B cell (primary cell): ENCODE measurements around the gene TCF12. TPM values are rescaled to one million over a fixed set of nuclear protein-coding genes. Genes with fewer than 3 reads are reported as not detected.

Experiments
- ATAC-seq: fragments of 200-7000 bp; cut with Tn5 transposase; one replicate; pipeline ENCODE4 v1.10.0; 2021; ENCODE audit warnings: low read depth, mild to moderate bottlenecking, moderate number of reproducible peaks, moderate library complexity
- CTCF ChIA-PET: fragments of 350-600 bp; sonication (Branson Sonifier 250); formaldehyde crosslinking; loops from one replicate; lab custom pipeline; 2021; ENCODE audit warnings: antibody characterized with exemption, inconsistent platforms; lab: Charles Lee
- POLR2A ChIA-PET: fragments of 350-600 bp; sonication (Branson Sonifier 250); formaldehyde crosslinking; loops from one replicate; lab custom pipeline; 2021; ENCODE audit warnings: antibody characterized with exemption; lab: Charles Lee
- DNase-seq: peaks from one replicate; pipeline ENCODE4 v3.0.0; 2013
- H2AFZ ChIP-seq: 2 replicates; pipeline ENCODE4 v1.6.1; 2012; ENCODE audit warnings: mild to moderate bottlenecking, low read depth, low read length; ENCODE audit not compliant: insufficient read depth, poor library complexity, severe bottlenecking
- H3K27ac ChIP-seq, 2 donors: 1 replicate in 1 of 2; 2 replicates in 1 of 2; pipeline ENCODE4 v1.5.1; 2012 to 2013; ENCODE audit warnings: low read length in 2 of 2, mild to moderate bottlenecking in 2 of 2, moderate library complexity in 1 of 2
- H3K27me3 ChIP-seq, 4 experiments: fragments of 200-600 bp in 1 of 4; sonication (generic) in 1 of 4; replicated peaks in 1 of 4; 1 replicate in 2 of 4; 2 replicates in 2 of 4; pipeline versions ENCODE4 v1.6.1 to v1.7.0; 2013 to 2016; ENCODE audit warnings: low read length in 3 of 4, mild to moderate bottlenecking in 2 of 4, mixed read lengths in 1 of 4, moderate library complexity in 1 of 4; ENCODE audit not compliant: insufficient read depth in 4 of 4, control insufficient read depth in 3 of 4; ENCODE audit errors: control extremely low read depth in 1 of 4
- H3K36me3 ChIP-seq, 2 experiments: replicated peaks in 1 of 2; 1 replicate in 1 of 2; 2 replicates in 1 of 2; pipeline versions ENCODE4 v1.6.1 to v1.7.1; 2013; ENCODE audit warnings: low read length in 1 of 2; ENCODE audit not compliant: insufficient read depth in 2 of 2, control insufficient read depth in 1 of 2; ENCODE audit errors: control extremely low read depth in 1 of 2, extremely low read depth in 1 of 2
- H3K4me1 ChIP-seq, 2 donors: fragments of 200-600 bp in 1 of 2; sonication (generic) in 1 of 2; 1 replicate in 1 of 2; 2 replicates in 1 of 2; pipeline versions ENCODE4 v1.5.1 to v1.6.1; 2013 to 2017; ENCODE audit warnings: low read length in 2 of 2; ENCODE audit not compliant: control insufficient read depth in 2 of 2, insufficient read depth in 2 of 2
- H3K4me2 ChIP-seq: replicated peaks from 2 replicates; pipeline ENCODE3; 2012; ENCODE audit warnings: mild to moderate bottlenecking, low read depth, low read length; ENCODE audit not compliant: poor library complexity, severe bottlenecking
- H3K4me3 ChIP-seq, 5 experiments: fragments of 200-600 bp in 1 of 5; sonication (generic) in 1 of 5; 1 replicate in 3 of 5; 2 replicates in 2 of 5; pipeline versions ENCODE4 v1.5.1 to v1.7.0; 2011 to 2016; ENCODE audit warnings: low read length in 4 of 5, mild to moderate bottlenecking in 4 of 5, low read depth in 2 of 5, control low read depth in 1 of 5, moderate library complexity in 1 of 5; ENCODE audit not compliant: insufficient read depth in 1 of 5; ENCODE audit errors: control extremely low read depth in 1 of 5, extremely low read depth in 1 of 5
- H3K79me2 ChIP-seq: fragments of 200-600 bp; sonication (generic); one replicate; pipeline ENCODE4 v1.6.0; 2016; ENCODE audit warnings: low read length; ENCODE audit not compliant: control insufficient read depth, insufficient read depth
- H3K9ac ChIP-seq: fragments of 200-600 bp; sonication (generic); 2 replicates; pipeline ENCODE4 v1.6.1; 2017; ENCODE audit warnings: mild to moderate bottlenecking, low read length, moderate library complexity
- H3K9me3 ChIP-seq, 3 donors: one replicate each; pipeline versions ENCODE4 v1.6.1 to v1.7.1; 2013; ENCODE audit warnings: low read length in 2 of 3; ENCODE audit not compliant: control insufficient read depth in 2 of 3, insufficient read depth in 1 of 3; ENCODE audit errors: control extremely low read depth in 1 of 3
- H4K20me1 ChIP-seq: 2 replicates; pipeline ENCODE4 v1.6.0; 2012; ENCODE audit warnings: mild to moderate bottlenecking, low read length; ENCODE audit not compliant: insufficient read depth, control insufficient read depth, poor library complexity, severe bottlenecking
- H3K27ac Mint-ChIP-seq: one replicate; pipeline ENCODE4 v1.8.0; 2021; ENCODE audit warnings: mixed read lengths
- H3K27me3 Mint-ChIP-seq: one replicate; pipeline ENCODE4 v1.8.0; 2021; ENCODE audit warnings: mixed read lengths
- H3K4me1 Mint-ChIP-seq: one replicate; pipeline ENCODE4 v1.8.0; 2021; ENCODE audit warnings: mixed read lengths
- H3K4me3 Mint-ChIP-seq: one replicate; pipeline ENCODE4 v1.8.0; 2021; ENCODE audit warnings: mixed read lengths
- H3K9me3 Mint-ChIP-seq: one replicate; pipeline ENCODE4 v1.8.0; 2022; ENCODE audit warnings: mixed read lengths; ENCODE audit not compliant: insufficient read depth
- CTCF ChIP-seq: fragments of 200-600 bp; IDR thresholded peaks from one replicate; pipeline ENCODE4 v1.8.0; 2022; ENCODE audit warnings: antibody characterized with exemption, mild to moderate bottlenecking
- EZH2 ChIP-seq: IDR thresholded peaks from 2 replicates; pipeline ENCODE4 v1.6.1; 2012; ENCODE audit warnings: borderline replicate concordance, low read depth, mild to moderate bottlenecking, moderate library complexity, low read length; ENCODE audit not compliant: insufficient read depth, poor library complexity, severe bottlenecking
- WGBS: methylation state at CpG from one replicate; pipeline ENCODE4 v1.1.5; 2013; ENCODE audit warnings: missing lambda C conversion rate; ENCODE audit not compliant: insufficient coverage; 5-methylcytosine and 5-hydroxymethylcytosine counted together
- intact Hi-C: fragments of 100-400 bp; cut with micrococcal nuclease; formaldehyde crosslinking; loops from one replicate; pipeline ENCODE4 v1.10.0; 2022
- polyA plus RNA-seq: library from polyadenylated mRNA; depleted of rRNA; stranded (reverse); fragments of >200 nt; gene quantifications from 2 replicates; pipeline ENCODE4 v1.2.3, GENCODE V29; 2012
- total RNA-seq, 2 donors: library from RNA; stranded (reverse); fragments of 120-200 nt in 1 of 2; gene quantifications; 1 replicate in 1 of 2; 2 replicates in 1 of 2; pipeline versions ENCODE4 v1.2.3 to v1.2.4, GENCODE V29; 2013 to 2022

The TCF12 gene
- total and polyA plus RNA-seq, 2 donors (not counting 1 experiment from before 2014, with no cell fraction given), result 27.1 to 131 TPM

GRCh38 chr15:57019496-57020160, 101.2 kb downstream of the TCF12 start:
- WGBS, result no CpG with 5 or more reads among the region's 5 CpGs
- Histone ChIP-seq H4K20me1 (peaks cover 11% of the 10 kb centered on the region), H3K9ac (no peak overlapping the region), H2AFZ (no peak overlapping the region), H3K4me3 (no peak overlapping the region), H3K4me2 (no peak overlapping the region), H3K9me3 (no peaks in the 10 kb centered on the region), H3K36me3 (no peaks in the 10 kb centered on the region), H3K27ac (no peak overlapping the region), H3K27me3 (no peaks in the 10 kb centered on the region), H3K4me1 (peaks cover 0 to 7% of the 10 kb centered on the region in 2 donors), H3K79me2 (peaks cover 45% of the 10 kb centered on the region)
- DNase-seq, result no peak
- H3K4me1 Mint-ChIP-seq, result peaks cover 34% of the 10 kb centered on the region
- no peaks in the 10 kb centered on the region for H3K27me3 Mint-ChIP-seq
- no peak for ATAC-seq
- TF ChIP-seq CTCF (no peak), EZH2 (no peak)
- intact Hi-C loops, result no loop called here
- H3K27ac Mint-ChIP-seq, result no peak overlapping the region
- no peak overlapping the region for H3K4me3 Mint-ChIP-seq
- CTCF ChIA-PET, result no interaction called here
- POLR2A ChIA-PET, result no interaction called here
- peaks cover 2% of the 10 kb centered on the region for H3K9me3 Mint-ChIP-seq

DNA sequence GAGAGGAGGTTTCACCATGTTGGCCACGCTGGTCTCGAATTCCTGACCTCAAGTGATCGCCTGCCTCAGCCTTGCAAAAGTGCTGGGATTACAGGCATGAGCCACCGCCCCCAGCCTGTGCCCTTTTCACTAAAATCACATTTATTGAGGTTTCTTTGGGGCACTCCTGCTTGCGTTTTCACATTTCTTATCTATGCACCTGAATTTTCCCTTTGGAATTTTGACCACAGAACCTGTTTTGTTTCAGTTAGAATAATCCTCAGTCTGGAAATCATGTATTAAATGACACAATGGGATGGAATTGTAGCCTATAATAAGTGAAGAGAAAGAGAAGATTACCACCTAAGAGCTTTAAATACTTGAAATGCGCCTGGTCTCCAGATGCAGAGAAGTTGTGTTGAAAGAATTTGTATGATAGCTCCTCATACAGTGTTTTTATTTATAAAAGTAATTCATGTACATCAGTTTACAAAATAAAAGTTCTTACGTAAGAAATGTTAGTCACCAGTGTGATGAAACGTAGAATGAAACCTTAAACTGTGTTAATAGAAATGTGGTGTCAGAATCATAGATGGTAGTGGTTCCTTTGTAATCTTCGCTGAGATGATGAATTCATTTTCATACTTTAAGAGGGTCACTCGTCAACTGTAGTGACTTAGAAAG, 107.0 kb downstream of the TCF12 start:
- Histone ChIP-seq H3K4me2 (no peak overlapping the region), H3K36me3 (no peaks in the 10 kb centered on the region), H3K9me3 (no peaks in the 10 kb centered on the region), H2AFZ (no peak overlapping the region), H3K27me3 (no peaks in the 10 kb centered on the region), H4K20me1 (peaks cover 22% of the 10 kb centered on the region), H3K27ac (no peak overlapping the region), H3K4me3 (no peak overlapping the region), H3K9ac (no peak overlapping the region), H3K4me1 (peaks cover 0 to 7% of the 10 kb centered on the region in 2 donors), H3K79me2 (peaks cover 49% of the 10 kb centered on the region)
- intact Hi-C loops, result no loop called here
- 90% methylated on average over 4 of the region's 10 CpGs for WGBS
- ChIA-PET CTCF (no interaction called here), POLR2A (no interaction called here)
- Mint-ChIP-seq H3K4me3 (no peak overlapping the region), H3K4me1 (peaks cover 29% of the 10 kb centered on the region), H3K9me3 (peaks cover 5% of the 10 kb centered on the region), H3K27ac (no peak overlapping the region), H3K27me3 (no peaks in the 10 kb centered on the region)
- TF ChIP-seq CTCF (no peak), EZH2 (no peak)
- DNase-seq, result no peak
- no peak for ATAC-seq
